Central memory CD4-positive, alpha-beta T cell (primary cell): ENCODE results near the gene WDR6.
"Not testable (repeated sequence)": the region's sequence is repeated elsewhere in the genome, so short reads cannot be mapped to it uniquely, and the experiment has no call there.

Source experiments
- DNase-seq: peaks from one replicate; pipeline ENCODE4 v3.0.0; 2022

WDR6 gene

GRCh38 chr3:48993834-48994233 lies 13.4 kb upstream of the WDR6 start:
- no peak for DNase-seq

GRCh38 chr3:48996640-48997039 lies 10.6 kb upstream of the WDR6 start:
- no peak for DNase-seq

GRCh38 chr3:48997102-48997635 lies 10.0 kb upstream of the WDR6 start:
- no peak for DNase-seq

- no peak for DNase-seq
These were observed 9.2 kb upstream of the WDR6 start for GRCh38 chr3:48997714-48998637.

GRCh38 chr3:48999085-48999858 lies 7.9 kb upstream of the WDR6 start:
- no peak for DNase-seq

- no peak for DNase-seq
These were observed 6.0 kb upstream of the WDR6 start for GRCh38 chr3:49001155-49001554.

- no peak for DNase-seq
These were observed 2.6 kb upstream of the WDR6 start for GRCh38 chr3:49004352-49005302.

- no peak for DNase-seq
These were observed 1.9 kb upstream of the WDR6 start for GRCh38 chr3:49005303-49005680.

- no peak for DNase-seq
These were observed 1.2 kb upstream of the WDR6 start for GRCh38 chr3:49005998-49006397.

GRCh38 chr3:49006408-49007067 lies 653 bp upstream of the WDR6 start:
- no peak for DNase-seq

- peak; percentile 81 for DNase-seq
These were observed 759 bp downstream of the WDR6 start for GRCh38 chr3:49007771-49008528.

- DNase-seq: not testable (repeated sequence)
These were observed 1.4 kb downstream of the WDR6 start for GRCh38 chr3:49008627-49009026.

- no peak for DNase-seq
These were observed 2.2 kb downstream of the WDR6 start for GRCh38 chr3:49009396-49009795.

- no peak for DNase-seq
These were observed 5.3 kb downstream of the WDR6 start for GRCh38 chr3:49012441-49013017.

- no peak for DNase-seq
These were observed 6.0 kb downstream of the WDR6 start for GRCh38 chr3:49013113-49013737.

- peak; percentile 40 for DNase-seq
These were observed 6.8 kb downstream of the WDR6 start for GRCh38 chr3:49013738-49014660.

GRCh38 chr3:49015072-49015471 lies 7.9 kb downstream of the WDR6 start:
- DNase-seq: no peak

GRCh38 chr3:49015765-49016164 lies 8.6 kb downstream of the WDR6 start:
- no peak for DNase-seq
